Measurements from ENCODE around the gene JUND. TPM values are rescaled to one million over a fixed set of nuclear protein-coding genes. Genes with fewer than 3 reads are reported as not detected.

Gene JUND
- total RNA-seq, 4 donors from 2014 or later = 629 to 753 (median 680) TPM

GRCh38 chr19:18249834-18250233 lies 31.6 kb downstream of the JUND start:
- H3K4me1 ChIP-seq = peaks cover 0 to 9% (median 0%) of the 10 kb centered on the region in 4 donors
- H3K27me3 ChIP-seq = no peaks in the 10 kb centered on the region
- DNase-seq = no peak
- no peaks in the 10 kb centered on the region for H3K9me3 ChIP-seq
- H3K27ac ChIP-seq = no peak overlapping the region
- TF ChIP-seq POLR2A (IDR thresholded peaks at IDR 0.05) = no peak
- TF ChIP-seq, protein P1, sequence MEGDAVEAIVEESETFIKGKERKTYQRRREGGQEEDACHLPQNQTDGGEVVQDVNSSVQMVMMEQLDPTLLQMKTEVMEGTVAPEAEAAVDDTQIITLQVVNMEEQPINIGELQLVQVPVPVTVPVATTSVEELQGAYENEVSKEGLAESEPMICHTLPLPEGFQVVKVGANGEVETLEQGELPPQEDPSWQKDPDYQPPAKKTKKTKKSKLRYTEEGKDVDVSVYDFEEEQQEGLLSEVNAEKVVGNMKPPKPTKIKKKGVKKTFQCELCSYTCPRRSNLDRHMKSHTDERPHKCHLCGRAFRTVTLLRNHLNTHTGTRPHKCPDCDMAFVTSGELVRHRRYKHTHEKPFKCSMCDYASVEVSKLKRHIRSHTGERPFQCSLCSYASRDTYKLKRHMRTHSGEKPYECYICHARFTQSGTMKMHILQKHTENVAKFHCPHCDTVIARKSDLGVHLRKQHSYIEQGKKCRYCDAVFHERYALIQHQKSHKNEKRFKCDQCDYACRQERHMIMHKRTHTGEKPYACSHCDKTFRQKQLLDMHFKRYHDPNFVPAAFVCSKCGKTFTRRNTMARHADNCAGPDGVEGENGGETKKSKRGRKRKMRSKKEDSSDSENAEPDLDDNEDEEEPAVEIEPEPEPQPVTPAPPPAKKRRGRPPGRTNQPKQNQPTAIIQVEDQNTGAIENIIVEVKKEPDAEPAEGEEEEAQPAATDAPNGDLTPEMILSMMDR (IDR thresholded peaks at IDR 0.05) = no peak
- H3K36me3 ChIP-seq = no peaks in the 10 kb centered on the region
- H3K4me3 ChIP-seq = no peak overlapping the region

DNA sequence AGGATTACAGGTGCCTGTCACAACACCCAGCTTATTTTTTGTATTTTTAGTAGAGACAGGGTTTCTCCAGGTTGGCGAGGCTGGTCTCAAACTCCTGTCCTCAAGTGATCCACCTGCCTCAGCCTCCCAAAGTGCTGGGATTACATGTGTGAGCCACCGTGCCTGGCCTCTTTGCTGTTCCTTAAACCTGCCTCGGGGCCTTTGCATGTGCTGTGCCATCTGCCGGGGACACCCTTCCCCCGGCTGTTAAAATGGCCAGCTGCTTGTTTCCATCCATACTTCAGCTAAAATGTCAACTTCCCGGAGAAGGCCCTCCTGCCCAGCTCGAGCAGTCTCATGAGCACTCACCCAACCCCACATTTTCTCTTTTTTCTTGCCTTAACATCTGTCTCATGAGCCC lies 36.1 kb downstream of the JUND start:
- Histone ChIP-seq H3K27me3 (no peaks in the 10 kb centered on the region), H3K4me3 (no peak overlapping the region), H3K9me3 (no peaks in the 10 kb centered on the region), H3K27ac (no peak overlapping the region), H3K4me1 (no peaks in the 10 kb centered on the region), H3K36me3 (no peaks in the 10 kb centered on the region)
- TF ChIP-seq POLR2A (IDR thresholded peaks at IDR 0.05) = no peak
- TF ChIP-seq, protein P1 (IDR thresholded peaks at IDR 0.05) = no peak
- DNase-seq = no peak

- Histone ChIP-seq H3K4me1 (no peaks in the 10 kb centered on the region), H3K4me3 (no peak overlapping the region), H3K9me3 (no peaks in the 10 kb centered on the region), H3K36me3 (no peaks in the 10 kb centered on the region), H3K27ac (no peak overlapping the region), H3K27me3 (no peaks in the 10 kb centered on the region)
- TF ChIP-seq, protein P1 (IDR thresholded peaks at IDR 0.05) = no peak
- no peak for TF ChIP-seq POLR2A (IDR thresholded peaks at IDR 0.05)
- DNase-seq = no peak
These were observed 42.1 kb downstream of the JUND start for GRCh38 chr19:18239303-18239702.

GRCh38 chr19:18234194-18234593 lies 47.2 kb downstream of the JUND start:
- TF ChIP-seq POLR2A (IDR thresholded peaks at IDR 0.05) = no peak
- H3K27me3 ChIP-seq = peaks cover 0 to 4% of the 10 kb centered on the region in 2 donors
- DNase-seq = no peak

DNA sequence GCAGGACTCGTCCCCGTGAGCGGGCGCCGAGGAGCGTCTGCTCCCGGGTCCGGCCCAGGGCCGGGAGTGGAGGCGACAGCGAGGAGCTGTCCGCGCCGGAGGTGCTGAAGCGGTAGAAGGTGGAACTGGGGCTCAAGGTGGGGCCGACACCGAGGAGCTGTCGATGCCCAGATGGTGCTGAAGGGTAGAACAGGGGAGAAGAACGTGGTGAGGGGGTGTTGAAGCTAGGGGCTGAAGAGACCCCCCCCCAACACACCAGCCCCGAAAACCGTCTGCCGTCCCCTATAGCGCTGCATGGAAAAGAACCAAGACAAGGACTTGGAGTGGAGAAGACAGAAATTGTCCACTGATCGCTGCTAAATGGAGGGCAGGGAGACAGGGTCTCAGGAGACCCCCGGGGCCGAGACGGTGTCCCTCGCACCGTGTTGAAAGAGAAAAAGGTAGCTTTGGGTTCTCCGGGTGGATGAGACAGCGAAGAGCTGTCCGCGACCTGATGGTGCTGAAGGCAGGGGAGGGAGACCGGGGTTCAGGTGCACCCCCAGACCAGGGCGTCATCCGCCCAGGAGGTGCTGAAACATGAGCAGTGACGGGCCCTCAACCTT lies 48.1 kb downstream of the JUND start:
- TF ChIP-seq POLR2A (IDR thresholded peaks at IDR 0.05) = no peak
- TF ChIP-seq, protein P1 (IDR thresholded peaks at IDR 0.05) = no peak
- Histone ChIP-seq H3K9me3 (peaks cover 0 to 10% (median 0%) of the 10 kb centered on the region in 4 donors), H3K27ac (no peak overlapping the region), H3K4me1 (no peaks in the 10 kb centered on the region), H3K4me3 (no peak overlapping the region), H3K36me3 (no peaks in the 10 kb centered on the region), H3K27me3 (peaks cover 0 to 4% of the 10 kb centered on the region in 2 donors)
- peak in 2 of 3 donors; percentile 64 to 66 for DNase-seq

More at GRCh38 chr19:18234194-18234593, 47.2 kb downstream of the JUND start:
- Histone ChIP-seq H3K36me3 (no peaks in the 10 kb centered on the region), H3K4me3 (no peak overlapping the region), H3K4me1 (no peaks in the 10 kb centered on the region), H3K9me3 (peaks cover 0 to 10% (median 0%) of the 10 kb centered on the region in 4 donors), H3K27ac (no peak overlapping the region)

- no peaks in the 10 kb centered on the region for H3K36me3 ChIP-seq
- peaks cover 0 to 10% (median 0%) of the 10 kb centered on the region in 4 donors for H3K9me3 ChIP-seq
- H3K27me3 ChIP-seq = peaks cover 0 to 4% of the 10 kb centered on the region in 2 donors
- no peak overlapping the region for H3K4me3 ChIP-seq
- TF ChIP-seq, protein P1 (IDR thresholded peaks at IDR 0.05) = no peak
- TF ChIP-seq POLR2A (IDR thresholded peaks at IDR 0.05) = no peak
- H3K27ac ChIP-seq = no peak overlapping the region
- no peak for DNase-seq
- H3K4me1 ChIP-seq = no peaks in the 10 kb centered on the region
These were observed 48.7 kb downstream of the JUND start for GRCh38 chr19:18232540-18233223.

Measured in Peyer's patch (tissue), 4 donors.